Ovary (tissue), 3 donors: ENCODE data around the gene CAMKMT.

ENCODE experiments used
- EP300 ChIP-seq: sonication (generic); formaldehyde crosslinking; IDR thresholded peaks from one replicate; pipeline ENCODE4 v1.6.1; 2017; ENCODE audit warnings: antibody characterized with exemption
- TF ChIP-seq, protein P1 (sequence below), 3 donors: fragments of 450-650 bp in 2 of 3; fragments of 200-600 bp in 1 of 3; IDR thresholded peaks; one replicate each; pipeline versions ENCODE4 v1.5.1 to v1.8.0; 2016 to 2022; ENCODE audit warnings: antibody characterized with exemption in 3 of 3, mild to moderate bottlenecking in 1 of 3
- donor health status: DM: no; HTN: no; CAD: no.

DNA sequence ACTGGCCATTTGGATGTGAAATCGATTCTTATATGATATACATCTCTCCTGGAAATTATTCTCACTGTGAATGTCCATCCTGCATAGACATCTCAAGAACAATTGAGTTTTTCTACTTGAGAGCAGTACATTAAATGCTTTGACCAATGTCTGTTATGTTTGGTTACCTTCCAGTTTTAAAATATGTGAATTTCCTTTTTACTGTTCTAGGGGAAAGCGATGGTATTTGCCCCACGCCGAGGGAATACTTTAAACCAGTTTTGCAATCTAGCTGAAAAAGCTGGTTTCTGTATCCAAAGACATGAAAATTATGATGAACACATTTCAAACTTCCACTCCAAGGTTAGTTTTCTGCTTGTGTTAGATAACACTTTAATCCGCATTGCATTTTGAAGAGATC, 404.5 kb downstream of the CAMKMT start:
- TF ChIP-seq, protein P1, sequence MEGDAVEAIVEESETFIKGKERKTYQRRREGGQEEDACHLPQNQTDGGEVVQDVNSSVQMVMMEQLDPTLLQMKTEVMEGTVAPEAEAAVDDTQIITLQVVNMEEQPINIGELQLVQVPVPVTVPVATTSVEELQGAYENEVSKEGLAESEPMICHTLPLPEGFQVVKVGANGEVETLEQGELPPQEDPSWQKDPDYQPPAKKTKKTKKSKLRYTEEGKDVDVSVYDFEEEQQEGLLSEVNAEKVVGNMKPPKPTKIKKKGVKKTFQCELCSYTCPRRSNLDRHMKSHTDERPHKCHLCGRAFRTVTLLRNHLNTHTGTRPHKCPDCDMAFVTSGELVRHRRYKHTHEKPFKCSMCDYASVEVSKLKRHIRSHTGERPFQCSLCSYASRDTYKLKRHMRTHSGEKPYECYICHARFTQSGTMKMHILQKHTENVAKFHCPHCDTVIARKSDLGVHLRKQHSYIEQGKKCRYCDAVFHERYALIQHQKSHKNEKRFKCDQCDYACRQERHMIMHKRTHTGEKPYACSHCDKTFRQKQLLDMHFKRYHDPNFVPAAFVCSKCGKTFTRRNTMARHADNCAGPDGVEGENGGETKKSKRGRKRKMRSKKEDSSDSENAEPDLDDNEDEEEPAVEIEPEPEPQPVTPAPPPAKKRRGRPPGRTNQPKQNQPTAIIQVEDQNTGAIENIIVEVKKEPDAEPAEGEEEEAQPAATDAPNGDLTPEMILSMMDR (IDR thresholded peaks at IDR 0.05) = no peak
- TF ChIP-seq EP300 = no peak
